ENCODE data around the gene GFRA1. TPM values are rescaled to one million over a fixed set of nuclear protein-coding genes. Genes with fewer than 3 reads are reported as not detected.

Gene GFRA1
- polyA plus RNA-seq, 2 of the 4 experiments (the other 2 are of a cell fraction): 4.0 to 9.5 TPM

DNA sequence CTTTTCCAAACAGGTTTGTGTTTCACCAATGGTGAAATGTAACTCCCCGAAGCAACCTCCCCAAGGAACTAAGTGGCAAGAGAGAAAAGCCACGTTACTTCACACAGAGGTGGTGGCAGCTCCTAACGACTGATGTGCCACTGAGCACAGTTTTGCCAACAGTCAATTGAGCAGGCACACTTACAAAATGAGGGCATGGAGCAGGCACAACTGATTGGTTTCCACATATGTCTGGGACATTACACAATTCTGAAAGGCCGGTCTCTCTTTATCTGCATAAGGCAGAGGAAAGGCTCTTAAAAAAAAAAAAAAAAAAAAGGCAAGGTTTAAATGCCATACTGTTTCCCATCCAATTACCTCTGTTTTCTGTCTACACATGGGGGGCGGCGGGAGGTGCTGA, 86.7 kb downstream of the GFRA1 start:
- POLR2A ChIA-PET: no interaction called here
- CTCF ChIA-PET: no interaction called here
- Histone ChIP-seq H3K4me1 (no peaks in the 10 kb centered on the region), H3K4me2 (no peak overlapping the region), H3K4me3 (no peak overlapping the region), H3K9me3 (no peaks in the 10 kb centered on the region), H3K27ac (no peak overlapping the region)
- DNase-seq (ENCODE audit: low read depth in 1 of 2, low spot score in 1 of 2): no peak
- no peak for FAIRE-seq
- WGBS (ENCODE audit: missing lambda C conversion rate): 58% methylated on average over 6 of the region's 6 CpGs
- TF ChIP-seq, protein P1, sequence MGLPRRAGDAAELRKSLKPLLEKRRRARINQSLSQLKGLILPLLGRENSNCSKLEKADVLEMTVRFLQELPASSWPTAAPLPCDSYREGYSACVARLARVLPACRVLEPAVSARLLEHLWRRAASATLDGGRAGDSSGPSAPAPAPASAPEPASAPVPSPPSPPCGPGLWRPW (IDR thresholded peaks at IDR 0.05): no peak
- TF ChIP-seq JUNB (IDR thresholded peaks at IDR 0.05) (no peak), RFX5 (IDR thresholded peaks at IDR 0.05) (no peak), ZC3H11A (IDR thresholded peaks at IDR 0.05) (no peak), GATA3 (IDR thresholded peaks at IDR 0.05; ENCODE audit: borderline replicate concordance) (no peak)
- no peak for ATAC-seq

DNA sequence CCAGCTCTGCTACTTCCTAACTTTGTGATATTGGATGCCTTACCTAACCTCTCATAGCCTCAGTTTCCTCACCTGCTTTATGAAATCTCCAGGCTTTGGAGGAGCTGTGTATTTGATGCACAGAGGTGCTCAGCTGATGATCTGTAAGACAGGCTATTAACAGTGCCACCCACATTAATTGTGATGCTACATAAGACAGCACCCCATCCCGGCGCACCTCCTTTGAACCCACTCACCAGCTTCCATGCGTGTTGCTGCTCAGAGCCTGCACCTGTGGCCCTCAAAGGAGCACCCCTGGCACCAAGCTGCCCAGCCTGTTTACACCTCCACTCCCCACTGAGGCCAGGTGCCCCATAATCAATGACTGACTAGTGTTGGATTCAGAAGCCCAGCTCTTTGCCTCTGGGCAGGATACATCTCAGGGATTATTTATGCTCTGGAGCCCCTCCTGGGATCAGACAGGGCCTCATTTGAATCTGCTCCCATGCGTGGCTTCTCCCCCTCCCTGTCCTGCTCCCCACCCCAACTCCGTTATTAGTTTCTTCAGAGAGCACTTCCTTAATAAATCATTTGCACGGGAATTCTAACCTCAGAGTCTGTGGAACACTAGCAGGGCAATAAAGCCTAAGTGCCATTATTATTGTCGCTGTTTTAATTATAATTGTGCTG, 87.7 kb downstream of the GFRA1 start:
- no peak overlapping the region for H3K4me3 ChIP-seq
- no peaks in the 10 kb centered on the region for H3K4me1 ChIP-seq
- ATAC-seq: no peak
- no peak overlapping the region for H3K4me2 ChIP-seq
- CTCF ChIA-PET: no interaction called here
- H3K27ac ChIP-seq: no peak overlapping the region
- FAIRE-seq: no peak
- H3K9me3 ChIP-seq: no peaks in the 10 kb centered on the region
- TF ChIP-seq, protein P2, sequence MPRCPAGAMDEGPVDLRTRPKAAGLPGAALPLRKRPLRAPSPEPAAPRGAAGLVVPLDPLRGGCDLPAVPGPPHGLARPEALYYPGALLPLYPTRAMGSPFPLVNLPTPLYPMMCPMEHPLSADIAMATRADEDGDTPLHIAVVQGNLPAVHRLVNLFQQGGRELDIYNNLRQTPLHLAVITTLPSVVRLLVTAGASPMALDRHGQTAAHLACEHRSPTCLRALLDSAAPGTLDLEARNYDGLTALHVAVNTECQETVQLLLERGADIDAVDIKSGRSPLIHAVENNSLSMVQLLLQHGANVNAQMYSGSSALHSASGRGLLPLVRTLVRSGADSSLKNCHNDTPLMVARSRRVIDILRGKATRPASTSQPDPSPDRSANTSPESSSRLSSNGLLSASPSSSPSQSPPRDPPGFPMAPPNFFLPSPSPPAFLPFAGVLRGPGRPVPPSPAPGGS (IDR thresholded peaks at IDR 0.05): no peak
- TF ChIP-seq RAD21 (conservative IDR thresholded peaks at IDR 0.05 in 1 of 2, IDR thresholded peaks at IDR 0.05 in 1 of 2): no peak
- no peak for TF ChIP-seq BHLHE40 (IDR thresholded peaks at IDR 0.05; ENCODE audit: low read depth, low read length)
- TF ChIP-seq JUNB (IDR thresholded peaks at IDR 0.05): no peak
- no peak for TF ChIP-seq NR3C1 (IDR thresholded peaks at IDR 0.05)
- no peak for TF ChIP-seq KDM1A (IDR thresholded peaks at IDR 0.05; ENCODE audit: low read depth)
- no peak for TF ChIP-seq TFCP2L1 (CRISPR knock-in tag; IDR thresholded peaks at IDR 0.05)
- no peak for TF ChIP-seq JUN (IDR thresholded peaks at IDR 0.05)
- TF ChIP-seq, protein P3, sequence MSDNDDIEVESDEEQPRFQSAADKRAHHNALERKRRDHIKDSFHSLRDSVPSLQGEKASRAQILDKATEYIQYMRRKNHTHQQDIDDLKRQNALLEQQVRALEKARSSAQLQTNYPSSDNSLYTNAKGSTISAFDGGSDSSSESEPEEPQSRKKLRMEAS (IDR thresholded peaks at IDR 0.05): no peak
- no peak for TF ChIP-seq POLR2AphosphoS2 (conservative IDR thresholded peaks at IDR 0.05; ENCODE audit: low read length)
- TF ChIP-seq ZFP36 (IDR thresholded peaks at IDR 0.05; ENCODE audit: borderline replicate concordance, partially characterized antibody): no peak
- no peak for TF ChIP-seq CHD4 (IDR thresholded peaks at IDR 0.05; ENCODE audit: borderline replicate concordance)
- no peak for TF ChIP-seq HEYL (CRISPR knock-in tag; IDR thresholded peaks at IDR 0.05)
- POLR2A ChIA-PET: no interaction called here
- no peak for DNase-seq (ENCODE audit: low read depth in 1 of 2, low spot score in 1 of 2)
- 53% methylated on average over 7 of the region's 7 CpGs for WGBS (ENCODE audit: missing lambda C conversion rate)

DNA sequence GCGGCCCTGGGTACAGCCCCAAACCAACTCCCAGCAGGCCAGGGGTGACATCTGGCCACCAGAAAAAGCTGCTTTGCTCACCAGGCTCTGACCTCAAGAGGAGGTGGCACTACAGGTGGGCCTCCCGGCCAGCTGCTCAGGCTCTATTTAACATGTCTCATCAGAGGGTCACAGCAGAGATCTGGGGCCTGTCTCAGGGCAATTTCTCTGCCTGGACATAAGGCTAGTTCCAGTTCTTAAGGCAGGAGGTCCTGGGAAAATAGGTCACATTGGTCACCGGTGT, 88.6 kb downstream of the GFRA1 start:
- DNase-seq (ENCODE audit: low read depth in 1 of 2, low spot score in 1 of 2): no peak
- Histone ChIP-seq H3K4me2 (no peak overlapping the region), H3K4me1 (no peaks in the 10 kb centered on the region), H3K27ac (no peak overlapping the region), H3K4me3 (no peak overlapping the region), H3K9me3 (no peaks in the 10 kb centered on the region)
- 53% methylated on average over 3 of the region's 3 CpGs for WGBS (ENCODE audit: missing lambda C conversion rate)
- TF ChIP-seq JUNB (IDR thresholded peaks at IDR 0.05) (no peak), HOXB13 (CRISPR knock-in tag; IDR thresholded peaks at IDR 0.05; ENCODE audit: low read depth) (no peak), FOSB (CRISPR knock-in tag; IDR thresholded peaks at IDR 0.05) (no peak), POLR2AphosphoS2 (conservative IDR thresholded peaks at IDR 0.05; ENCODE audit: low read length) (no peak), FOSL2 (IDR thresholded peaks at IDR 0.05) (no peak), FOSL2 (CRISPR knock-in tag; IDR thresholded peaks at IDR 0.05) (no peak), RFX5 (IDR thresholded peaks at IDR 0.05) (no peak), EHF (CRISPR knock-in tag; IDR thresholded peaks at IDR 0.05) (no peak)
- TF ChIP-seq, protein P4, sequence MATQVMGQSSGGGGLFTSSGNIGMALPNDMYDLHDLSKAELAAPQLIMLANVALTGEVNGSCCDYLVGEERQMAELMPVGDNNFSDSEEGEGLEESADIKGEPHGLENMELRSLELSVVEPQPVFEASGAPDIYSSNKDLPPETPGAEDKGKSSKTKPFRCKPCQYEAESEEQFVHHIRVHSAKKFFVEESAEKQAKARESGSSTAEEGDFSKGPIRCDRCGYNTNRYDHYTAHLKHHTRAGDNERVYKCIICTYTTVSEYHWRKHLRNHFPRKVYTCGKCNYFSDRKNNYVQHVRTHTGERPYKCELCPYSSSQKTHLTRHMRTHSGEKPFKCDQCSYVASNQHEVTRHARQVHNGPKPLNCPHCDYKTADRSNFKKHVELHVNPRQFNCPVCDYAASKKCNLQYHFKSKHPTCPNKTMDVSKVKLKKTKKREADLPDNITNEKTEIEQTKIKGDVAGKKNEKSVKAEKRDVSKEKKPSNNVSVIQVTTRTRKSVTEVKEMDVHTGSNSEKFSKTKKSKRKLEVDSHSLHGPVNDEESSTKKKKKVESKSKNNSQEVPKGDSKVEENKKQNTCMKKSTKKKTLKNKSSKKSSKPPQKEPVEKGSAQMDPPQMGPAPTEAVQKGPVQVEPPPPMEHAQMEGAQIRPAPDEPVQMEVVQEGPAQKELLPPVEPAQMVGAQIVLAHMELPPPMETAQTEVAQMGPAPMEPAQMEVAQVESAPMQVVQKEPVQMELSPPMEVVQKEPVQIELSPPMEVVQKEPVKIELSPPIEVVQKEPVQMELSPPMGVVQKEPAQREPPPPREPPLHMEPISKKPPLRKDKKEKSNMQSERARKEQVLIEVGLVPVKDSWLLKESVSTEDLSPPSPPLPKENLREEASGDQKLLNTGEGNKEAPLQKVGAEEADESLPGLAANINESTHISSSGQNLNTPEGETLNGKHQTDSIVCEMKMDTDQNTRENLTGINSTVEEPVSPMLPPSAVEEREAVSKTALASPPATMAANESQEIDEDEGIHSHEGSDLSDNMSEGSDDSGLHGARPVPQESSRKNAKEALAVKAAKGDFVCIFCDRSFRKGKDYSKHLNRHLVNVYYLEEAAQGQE (IDR thresholded peaks at IDR 0.05): no peak
- no peak for FAIRE-seq
- ChIA-PET CTCF (no interaction called here), POLR2A (no interaction called here)
- ATAC-seq: no peak
